Thyroid gland (tissue), 4 donors: ENCODE data around the gene PHOX2A.

Experiments
- POLR2A ChIP-seq, 2 donors: fragments of 450-650 bp; IDR thresholded peaks; one replicate each; pipeline ENCODE4 v1.6.1; 2017; ENCODE audit warnings: antibody characterized with exemption in 2 of 2, mild to moderate bottlenecking in 2 of 2, moderate library complexity in 1 of 2
- TF ChIP-seq, protein P1 (sequence below), 6 experiments: fragments of 200-600 bp in 3 of 6; fragments of 450-650 bp in 3 of 6; sonication (generic) in 3 of 6; IDR thresholded peaks; one replicate each; pipeline ENCODE4 v1.5.1; 2016 to 2019; ENCODE audit warnings: antibody characterized with exemption in 6 of 6, mild to moderate bottlenecking in 2 of 6, inconsistent platforms in 1 of 6, moderate library complexity in 1 of 6

DNA sequence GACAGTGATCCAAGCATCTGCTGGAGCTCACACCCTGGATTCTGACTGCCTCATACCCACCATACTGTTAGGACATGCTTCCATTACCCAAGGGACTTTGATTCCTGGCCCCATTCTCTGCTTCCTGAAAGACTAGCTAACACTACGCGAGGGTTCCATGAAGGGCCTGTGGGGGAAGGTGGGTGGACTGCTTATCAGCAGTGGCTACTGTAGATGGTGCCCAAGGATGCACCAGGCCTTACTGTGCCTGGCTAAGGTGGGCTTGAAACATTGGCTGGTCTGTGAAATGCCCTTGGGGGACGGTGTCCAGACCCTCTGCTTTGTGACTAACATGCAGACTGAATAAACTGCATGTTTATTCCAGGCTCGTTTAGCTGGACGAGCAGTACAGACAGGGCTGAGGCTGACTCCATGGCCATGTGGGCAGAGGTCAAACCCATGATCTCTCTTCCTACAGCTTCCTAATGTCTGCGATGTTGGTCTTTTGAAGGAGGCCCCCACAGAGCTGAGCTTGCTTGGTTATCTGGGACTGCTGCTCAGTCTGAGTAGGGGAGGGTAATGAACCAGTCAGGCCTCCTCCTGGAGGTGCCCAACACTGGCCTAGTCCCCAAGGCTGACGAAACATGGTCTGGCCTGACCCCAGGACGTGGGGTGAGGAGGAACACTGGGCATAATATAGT lies 48.3 kb upstream of the PHOX2A start:
- TF ChIP-seq, protein P1, sequence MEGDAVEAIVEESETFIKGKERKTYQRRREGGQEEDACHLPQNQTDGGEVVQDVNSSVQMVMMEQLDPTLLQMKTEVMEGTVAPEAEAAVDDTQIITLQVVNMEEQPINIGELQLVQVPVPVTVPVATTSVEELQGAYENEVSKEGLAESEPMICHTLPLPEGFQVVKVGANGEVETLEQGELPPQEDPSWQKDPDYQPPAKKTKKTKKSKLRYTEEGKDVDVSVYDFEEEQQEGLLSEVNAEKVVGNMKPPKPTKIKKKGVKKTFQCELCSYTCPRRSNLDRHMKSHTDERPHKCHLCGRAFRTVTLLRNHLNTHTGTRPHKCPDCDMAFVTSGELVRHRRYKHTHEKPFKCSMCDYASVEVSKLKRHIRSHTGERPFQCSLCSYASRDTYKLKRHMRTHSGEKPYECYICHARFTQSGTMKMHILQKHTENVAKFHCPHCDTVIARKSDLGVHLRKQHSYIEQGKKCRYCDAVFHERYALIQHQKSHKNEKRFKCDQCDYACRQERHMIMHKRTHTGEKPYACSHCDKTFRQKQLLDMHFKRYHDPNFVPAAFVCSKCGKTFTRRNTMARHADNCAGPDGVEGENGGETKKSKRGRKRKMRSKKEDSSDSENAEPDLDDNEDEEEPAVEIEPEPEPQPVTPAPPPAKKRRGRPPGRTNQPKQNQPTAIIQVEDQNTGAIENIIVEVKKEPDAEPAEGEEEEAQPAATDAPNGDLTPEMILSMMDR (IDR thresholded peaks at IDR 0.05): no peak
- TF ChIP-seq POLR2A (IDR thresholded peaks at IDR 0.05): no peak
